ENCODE results near the gene RASIP1.

Gene RASIP1

DNA sequence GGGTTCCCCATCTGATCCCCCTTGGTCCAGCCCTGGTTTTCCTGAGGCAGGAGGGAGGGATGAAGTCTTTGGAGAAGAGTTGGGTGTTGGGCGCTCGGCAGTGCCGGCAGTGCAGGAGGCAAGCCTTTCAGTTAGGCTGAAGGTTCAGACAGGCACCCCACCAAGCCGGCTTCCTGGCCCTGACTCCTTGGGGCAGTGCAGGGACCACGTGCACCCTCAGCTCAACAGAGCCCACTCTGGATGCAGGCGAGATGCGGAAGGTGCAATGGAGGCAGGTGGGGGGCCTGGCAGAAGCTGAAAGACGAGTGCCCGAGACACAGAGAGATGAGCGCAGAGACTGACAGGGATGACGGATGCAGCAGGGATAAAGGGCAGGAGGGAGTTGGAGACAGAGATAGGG is 31.9 kb downstream of the RASIP1 start:
- no peak for TF ChIP-seq ZNF518A (tag by site-specific recombination; conservative IDR thresholded peaks at IDR 0.05; ENCODE audit: low read depth)
- TF ChIP-seq GFI1B (tag by site-specific recombination; IDR thresholded peaks at IDR 0.05), result no peak
- no peak for TF ChIP-seq ZNF169 (tag by site-specific recombination; IDR thresholded peaks at IDR 0.05)
- TF ChIP-seq ZBTB26 (tag by site-specific recombination; optimal IDR thresholded peaks at IDR 0.05), result no peak
- no peak for TF ChIP-seq SP3 (tag by site-specific recombination; IDR thresholded peaks at IDR 0.05)
- no peak for TF ChIP-seq ZBTB48 (tag by site-specific recombination; IDR thresholded peaks at IDR 0.05)
- no peak for TF ChIP-seq ZNF404 (tag by site-specific recombination; IDR thresholded peaks at IDR 0.05)
- no peak for TF ChIP-seq ZNF175 (tag by site-specific recombination; IDR thresholded peaks at IDR 0.05)
- no peak for TF ChIP-seq ZNF19 (tag by site-specific recombination; IDR thresholded peaks at IDR 0.05; ENCODE audit: low read depth)
- H3K9me3 ChIP-seq (ENCODE audit: control insufficient read depth, insufficient read depth, low read depth, low read length), result no peaks in the 10 kb centered on the region
- H3K4me1 ChIP-seq (ENCODE audit: control insufficient read depth, insufficient read depth, low read length), result peaks cover 7% of the 10 kb centered on the region
- no peak overlapping the region for H3K4me3 ChIP-seq (ENCODE audit: low read depth, low read length)
- peaks cover 0 to 2% of the 10 kb centered on the region in 2 experiments; a peak in 2 of 3 replicates for H3K36me3 ChIP-seq (ENCODE audit: control insufficient read depth in 2 of 2, insufficient read depth in 1 of 2, low read length in 2 of 2)
- ChIA-PET POLR2A (no interaction called here), CTCF (interaction anchor here (0.6 kb wide), 1 partner anchor 258 kb away, joined by 3 read pairs; no protein-coding TSS in a partner anchor)
- H3K27ac ChIP-seq (ENCODE audit: extremely low read depth, low read depth, low read length), result no peak overlapping the region

DNA sequence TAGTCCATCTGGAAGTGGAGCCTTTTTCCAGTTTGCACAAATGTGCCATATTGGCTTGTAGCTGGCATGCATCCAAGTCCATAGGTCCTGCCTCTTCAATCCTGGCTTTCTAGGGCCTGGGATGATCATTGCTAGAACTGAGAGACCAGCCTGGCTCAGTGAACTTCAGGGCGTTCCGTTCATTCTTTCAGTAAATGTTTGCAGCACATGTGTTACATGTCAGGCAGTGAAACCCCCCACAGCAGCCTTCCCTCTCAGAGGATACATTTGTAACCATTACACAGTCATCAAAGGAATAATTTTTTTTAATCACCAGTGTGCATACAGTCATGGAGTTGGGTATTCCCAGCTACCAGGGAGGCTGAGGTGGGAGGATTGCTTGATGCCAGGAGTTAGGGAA is 35.0 kb downstream of the RASIP1 start:
- H3K4me1 ChIP-seq (ENCODE audit: control insufficient read depth, insufficient read depth, low read length), result no peaks in the 10 kb centered on the region
- peaks cover 0 to 2% of the 10 kb centered on the region in 2 experiments; a peak in 2 of 3 replicates for H3K36me3 ChIP-seq (ENCODE audit: control insufficient read depth in 2 of 2, insufficient read depth in 1 of 2, low read length in 2 of 2)
- no peak overlapping the region for H3K4me3 ChIP-seq (ENCODE audit: low read depth, low read length)
- no peaks in the 10 kb centered on the region for H3K9me3 ChIP-seq (ENCODE audit: control insufficient read depth, insufficient read depth, low read depth, low read length)
- ChIA-PET CTCF (interaction anchor here (0.7 kb wide), 1 partner anchor 29 kb away, joined by 4 read pairs; no protein-coding TSS in a partner anchor), POLR2A (interaction anchor here (0.6 to 1.0 kb wide), 3 partner anchors 8 to 623 kb away, joined by 4 to 10 read pairs (median 6); no protein-coding TSS in a partner anchor)
- TF ChIP-seq GFI1B (tag by site-specific recombination; IDR thresholded peaks at IDR 0.05) (no peak), ZNF473 (tag by site-specific recombination; IDR thresholded peaks at IDR 0.05) (no peak)
- no peak overlapping the region for H3K27ac ChIP-seq (ENCODE audit: extremely low read depth, low read depth, low read length)

- H3K4me3 ChIP-seq (ENCODE audit: low read depth, low read length), result no peak overlapping the region
- POLR2A ChIA-PET, result no interaction called here
- CTCF ChIA-PET, result no interaction called here
- no peaks in the 10 kb centered on the region for H3K4me1 ChIP-seq (ENCODE audit: control insufficient read depth, insufficient read depth, low read length)
- no peak overlapping the region for H3K27ac ChIP-seq (ENCODE audit: extremely low read depth, low read depth, low read length)
- no peaks in the 10 kb centered on the region for H3K9me3 ChIP-seq (ENCODE audit: control insufficient read depth, insufficient read depth, low read depth, low read length)
- peaks cover 0 to 2% of the 10 kb centered on the region in 2 experiments; a peak in 2 of 3 replicates for H3K36me3 ChIP-seq (ENCODE audit: control insufficient read depth in 2 of 2, insufficient read depth in 1 of 2, low read length in 2 of 2)
- TF ChIP-seq GLI4 (tag by site-specific recombination; IDR thresholded peaks at IDR 0.05) (no peak), ZNF645 (tag by site-specific recombination; IDR thresholded peaks at IDR 0.05) (no peak), ZNF391 (tag by site-specific recombination; IDR thresholded peaks at IDR 0.05; ENCODE audit: borderline replicate concordance, low read depth) (no peak), BCL6B (tag by site-specific recombination; IDR thresholded peaks at IDR 0.05) (no peak), ZNF239 (tag by site-specific recombination; IDR thresholded peaks at IDR 0.05) (no peak), ZNF785 (tag by site-specific recombination; IDR thresholded peaks at IDR 0.05) (no peak), KLF9 (tag by site-specific recombination; IDR thresholded peaks at IDR 0.05; ENCODE audit: low read depth) (no peak), ELK4 (IDR thresholded peaks at IDR 0.05; ENCODE audit: borderline replicate concordance, low read depth, low read length) (no peak)
- TF ChIP-seq, protein P1, sequence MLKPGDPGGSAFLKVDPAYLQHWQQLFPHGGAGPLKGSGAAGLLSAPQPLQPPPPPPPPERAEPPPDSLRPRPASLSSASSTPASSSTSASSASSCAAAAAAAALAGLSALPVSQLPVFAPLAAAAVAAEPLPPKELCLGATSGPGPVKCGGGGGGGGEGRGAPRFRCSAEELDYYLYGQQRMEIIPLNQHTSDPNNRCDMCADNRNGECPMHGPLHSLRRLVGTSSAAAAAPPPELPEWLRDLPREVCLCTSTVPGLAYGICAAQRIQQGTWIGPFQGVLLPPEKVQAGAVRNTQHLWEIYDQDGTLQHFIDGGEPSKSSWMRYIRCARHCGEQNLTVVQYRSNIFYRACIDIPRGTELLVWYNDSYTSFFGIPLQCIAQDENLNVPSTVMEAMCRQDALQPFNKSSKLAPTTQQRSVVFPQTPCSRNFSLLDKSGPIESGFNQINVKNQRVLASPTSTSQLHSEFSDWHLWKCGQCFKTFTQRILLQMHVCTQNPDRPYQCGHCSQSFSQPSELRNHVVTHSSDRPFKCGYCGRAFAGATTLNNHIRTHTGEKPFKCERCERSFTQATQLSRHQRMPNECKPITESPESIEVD (tag by site-specific recombination; IDR thresholded peaks at IDR 0.05), result no peak
These were observed 37.1 kb downstream of the RASIP1 start for GRCh38 chr19:48703316-48703715.
